ENCODE measurements around the gene SPATS2.

The SPATS2 gene

GRCh38 chr12:49345051-49345824, 22.0 kb upstream of the SPATS2 start:
- H3K9me3 ChIP-seq (ENCODE audit: insufficient read depth, low read depth, low read length): no peaks in the 10 kb centered on the region
- peaks cover 13% of the 10 kb centered on the region for H3K4me1 ChIP-seq (ENCODE audit: insufficient read depth, low read length)
- H3K27ac ChIP-seq (ENCODE audit: low read length): no peak overlapping the region
- H3K36me3 ChIP-seq (ENCODE audit: insufficient read depth, low read depth, low read length): no peaks in the 10 kb centered on the region
- peaks cover 98% of the 10 kb centered on the region for H3K27me3 ChIP-seq (ENCODE audit: insufficient read depth, low read length)
- H3K9ac ChIP-seq (ENCODE audit: low read depth, low read length): no peak overlapping the region
- peak overlapping the region; percentile 55; the same call in 1 of the 2 replicates for H3K4me3 ChIP-seq (ENCODE audit: low read length)

- Histone ChIP-seq H3K4me1 (ENCODE audit: insufficient read depth, low read length) (peaks cover 9% of the 10 kb centered on the region), H3K9ac (ENCODE audit: low read depth, low read length) (no peak overlapping the region), H3K27me3 (ENCODE audit: insufficient read depth, low read length) (peaks cover 94% of the 10 kb centered on the region), H3K27ac (ENCODE audit: low read length) (no peak overlapping the region), H3K9me3 (ENCODE audit: insufficient read depth, low read depth, low read length) (no peaks in the 10 kb centered on the region), H3K36me3 (ENCODE audit: insufficient read depth, low read depth, low read length) (no peaks in the 10 kb centered on the region), H3K4me3 (ENCODE audit: low read length) (peak overlapping the region; percentile 55; the same call in 1 of the 2 replicates)
Measured at GRCh38 chr12:49345825-49346658, 21.2 kb upstream of the SPATS2 start.

- peaks cover 9% of the 10 kb centered on the region for H3K4me1 ChIP-seq (ENCODE audit: insufficient read depth, low read length)
- H3K36me3 ChIP-seq (ENCODE audit: insufficient read depth, low read depth, low read length): no peaks in the 10 kb centered on the region
- peak within 1 kb of the TSS; percentile 55; the same call in 1 of the 2 replicates for H3K4me3 ChIP-seq (ENCODE audit: low read length)
- no peak within 1 kb of the TSS for H3K9ac ChIP-seq (ENCODE audit: low read depth, low read length)
- no peaks in the 10 kb centered on the region for H3K9me3 ChIP-seq (ENCODE audit: insufficient read depth, low read depth, low read length)
- H3K27ac ChIP-seq (ENCODE audit: low read length): no peak within 1 kb of the TSS
- peaks cover 91% of the 10 kb centered on the region for H3K27me3 ChIP-seq (ENCODE audit: insufficient read depth, low read length)
Measured at GRCh38 chr12:49346659-49347310, 20.5 kb upstream of the SPATS2 start, which contains the start of gene DNAJC22. Gene DNAJC22 (plus strand): TSS chr12:49346888. CDS start chr12:49348873, 1,985 bp downstream.

- Histone ChIP-seq H3K27ac (ENCODE audit: low read length) (no peak overlapping the region), H3K4me1 (ENCODE audit: insufficient read depth, low read length) (peaks cover 9% of the 10 kb centered on the region), H3K9me3 (ENCODE audit: insufficient read depth, low read depth, low read length) (no peaks in the 10 kb centered on the region), H3K4me3 (ENCODE audit: low read length) (peak overlapping the region; percentile 50; the same call in 1 of the 2 replicates), H3K9ac (ENCODE audit: low read depth, low read length) (no peak overlapping the region), H3K36me3 (ENCODE audit: insufficient read depth, low read depth, low read length) (no peaks in the 10 kb centered on the region), H3K27me3 (ENCODE audit: insufficient read depth, low read length) (peaks cover 85% of the 10 kb centered on the region)
Measured at GRCh38 chr12:49347311-49348193, 19.7 kb upstream of the SPATS2 start.

- Histone ChIP-seq H3K27me3 (ENCODE audit: insufficient read depth, low read length) (peaks cover 77% of the 10 kb centered on the region), H3K36me3 (ENCODE audit: insufficient read depth, low read depth, low read length) (no peaks in the 10 kb centered on the region)
Measured at GRCh38 chr12:49348781-49349180, 18.5 kb upstream of the SPATS2 start.

GRCh38 chr12:49349266-49349665, 18.0 kb upstream of the SPATS2 start:
- Histone ChIP-seq H3K9ac (ENCODE audit: low read depth, low read length) (no peak overlapping the region), H3K36me3 (ENCODE audit: insufficient read depth, low read depth, low read length) (no peaks in the 10 kb centered on the region), H3K27me3 (ENCODE audit: insufficient read depth, low read length) (peaks cover 77% of the 10 kb centered on the region), H3K9me3 (ENCODE audit: insufficient read depth, low read depth, low read length) (no peaks in the 10 kb centered on the region), H3K4me3 (ENCODE audit: low read length) (no peak overlapping the region), H3K4me1 (ENCODE audit: insufficient read depth, low read length) (peaks cover 4% of the 10 kb centered on the region; the same call in 1 of the 2 replicates), H3K27ac (ENCODE audit: low read length) (no peak overlapping the region)

More at GRCh38 chr12:49348781-49349180, 18.5 kb upstream of the SPATS2 start:
- H3K9me3 ChIP-seq (ENCODE audit: insufficient read depth, low read depth, low read length): no peaks in the 10 kb centered on the region
- no peak overlapping the region for H3K9ac ChIP-seq (ENCODE audit: low read depth, low read length)
- H3K27ac ChIP-seq (ENCODE audit: low read length): no peak overlapping the region
- H3K4me3 ChIP-seq (ENCODE audit: low read length): no peak overlapping the region
- H3K4me1 ChIP-seq (ENCODE audit: insufficient read depth, low read length): peaks cover 4% of the 10 kb centered on the region; the same call in 1 of the 2 replicates

- Histone ChIP-seq H3K27me3 (ENCODE audit: insufficient read depth, low read length) (peaks cover 51% of the 10 kb centered on the region), H3K36me3 (ENCODE audit: insufficient read depth, low read depth, low read length) (no peaks in the 10 kb centered on the region), H3K9me3 (ENCODE audit: insufficient read depth, low read depth, low read length) (no peaks in the 10 kb centered on the region), H3K4me3 (ENCODE audit: low read length) (no peak overlapping the region), H3K9ac (ENCODE audit: low read depth, low read length) (no peak overlapping the region), H3K4me1 (ENCODE audit: insufficient read depth, low read length) (no peaks in the 10 kb centered on the region), H3K27ac (ENCODE audit: low read length) (no peak overlapping the region)
Measured at GRCh38 chr12:49352351-49352750, 14.9 kb upstream of the SPATS2 start.

DNA sequence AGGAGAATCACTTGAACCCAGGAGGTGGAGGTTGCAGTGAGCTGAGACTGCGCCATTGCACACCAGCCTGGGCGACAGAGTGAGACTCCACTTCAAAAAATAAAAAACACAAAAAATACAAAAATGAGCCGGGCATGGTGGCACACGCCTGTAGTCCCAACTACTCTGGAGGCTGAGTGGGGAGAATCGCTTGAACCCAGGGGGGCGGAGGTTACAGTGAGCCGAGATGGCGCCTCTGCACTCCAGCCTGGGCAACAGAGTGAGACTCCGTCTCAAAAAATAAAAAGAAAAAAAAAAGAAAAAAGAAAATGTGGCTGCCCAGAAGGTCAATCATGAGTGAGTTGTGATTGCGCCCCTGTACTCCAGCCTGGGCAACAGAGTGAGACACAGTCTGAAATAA, 11.3 kb upstream of the SPATS2 start:
- no peaks in the 10 kb centered on the region for H3K9me3 ChIP-seq (ENCODE audit: insufficient read depth, low read depth, low read length)
- no peaks in the 10 kb centered on the region for H3K36me3 ChIP-seq (ENCODE audit: insufficient read depth, low read depth, low read length)
- no peak overlapping the region for H3K27ac ChIP-seq (ENCODE audit: low read length)
- H3K9ac ChIP-seq (ENCODE audit: low read depth, low read length): no peak overlapping the region
- peaks cover 20% of the 10 kb centered on the region; the same call in 1 of the 2 replicates for H3K27me3 ChIP-seq (ENCODE audit: insufficient read depth, low read length)
- no peaks in the 10 kb centered on the region for H3K4me1 ChIP-seq (ENCODE audit: insufficient read depth, low read length)
- no peak overlapping the region for H3K4me3 ChIP-seq (ENCODE audit: low read length)

GRCh38 chr12:49357103-49357678, 10.1 kb upstream of the SPATS2 start:
- H3K27ac ChIP-seq (ENCODE audit: low read length): no peak overlapping the region

DNA sequence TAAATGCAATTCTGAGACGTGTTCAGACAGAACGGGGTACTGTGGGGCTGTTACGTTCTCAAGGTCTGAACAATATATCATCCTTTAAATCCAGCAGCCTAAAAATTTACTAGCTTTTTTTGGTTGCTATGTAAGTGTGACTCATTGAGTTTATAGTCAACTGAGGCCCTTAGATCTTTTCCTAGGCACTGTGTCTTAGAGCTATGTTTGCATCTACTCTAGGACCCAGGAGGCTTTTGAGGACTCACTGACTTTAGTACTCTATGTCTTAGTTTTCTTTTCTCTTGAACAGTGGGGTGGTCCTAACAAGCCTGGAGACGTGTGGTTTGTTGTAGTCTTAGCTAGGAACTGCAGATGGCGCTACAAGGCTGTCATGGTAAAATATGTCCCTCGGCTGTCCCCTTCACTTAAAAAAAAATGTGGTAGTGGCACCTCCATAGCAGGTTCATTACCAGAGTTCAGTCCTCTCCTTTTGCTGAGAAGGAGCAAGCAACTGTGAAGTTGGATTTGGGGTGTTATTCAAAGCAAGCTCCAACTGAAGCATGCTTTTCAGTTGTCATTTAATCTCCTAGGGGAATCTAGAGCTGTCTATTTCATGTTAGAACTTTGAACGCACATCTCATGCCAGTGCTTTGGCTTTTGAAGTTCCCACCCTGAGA, 8.7 kb upstream of the SPATS2 start:
- Histone ChIP-seq H3K9ac (ENCODE audit: low read depth, low read length) (no peak overlapping the region), H3K36me3 (ENCODE audit: insufficient read depth, low read depth, low read length) (no peaks in the 10 kb centered on the region), H3K4me1 (ENCODE audit: insufficient read depth, low read length) (no peaks in the 10 kb centered on the region), H3K27ac (ENCODE audit: low read length) (no peak overlapping the region), H3K27me3 (ENCODE audit: insufficient read depth, low read length) (peaks cover 10% of the 10 kb centered on the region; the same call in 1 of the 2 replicates), H3K9me3 (ENCODE audit: insufficient read depth, low read depth, low read length) (no peaks in the 10 kb centered on the region), H3K4me3 (ENCODE audit: low read length) (no peak overlapping the region)

More at GRCh38 chr12:49357103-49357678, 10.1 kb upstream of the SPATS2 start:
- Histone ChIP-seq H3K27me3 (ENCODE audit: insufficient read depth, low read length) (peaks cover 16% of the 10 kb centered on the region; the same call in 1 of the 2 replicates), H3K4me1 (ENCODE audit: insufficient read depth, low read length) (no peaks in the 10 kb centered on the region), H3K4me3 (ENCODE audit: low read length) (no peak overlapping the region), H3K36me3 (ENCODE audit: insufficient read depth, low read depth, low read length) (no peaks in the 10 kb centered on the region), H3K9me3 (ENCODE audit: insufficient read depth, low read depth, low read length) (no peaks in the 10 kb centered on the region), H3K9ac (ENCODE audit: low read depth, low read length) (no peak overlapping the region)
